HEK293 (cell line): ENCODE measurements around the gene CALCOCO2.
A peak's percentile ranks its signal among the peaks of the same experiment; 100 is the strongest.

Experiments used
- CTCF ChIA-PET: fragments of 350-600 bp; formaldehyde crosslinking; extraction: SDS; loops from one replicate; lab custom pipeline; 2021; ENCODE audit warnings: antibody characterized with exemption; lab: Yijun Ruan, JAX
- POLR2A ChIA-PET: fragments of 300-600 bp; formaldehyde crosslinking; extraction: SDS; loops from one replicate; lab custom pipeline; 2020; ENCODE audit warnings: antibody characterized with exemption, inconsistent platforms; lab: Yijun Ruan, JAX
- H3K27ac ChIP-seq: fragments of 200-500 bp; sonication (Bioruptor generic); 2 replicates; pipeline ENCODE4 v1.5.1; 2014; ENCODE audit warnings: low read depth, low read length, control low read depth, inconsistent platforms; ENCODE audit errors: extremely low read depth
- H3K36me3 ChIP-seq, 2 experiments: fragments of 200-500 bp in 1 of 2; sonication (Bioruptor generic) in 1 of 2; 1 replicate in 1 of 2; 2 replicates in 1 of 2; pipeline ENCODE4 v1.5.1; 2014 to 2017; ENCODE audit warnings: inconsistent platforms in 2 of 2, low read length in 2 of 2; ENCODE audit not compliant: control insufficient read depth in 2 of 2, insufficient read depth in 1 of 2
- H3K4me1 ChIP-seq: fragments of 200-500 bp; sonication (Bioruptor generic); 2 replicates; pipeline ENCODE4 v1.5.1; 2014; ENCODE audit warnings: mild to moderate bottlenecking, low read length, inconsistent platforms; ENCODE audit not compliant: control insufficient read depth, insufficient read depth
- H3K4me3 ChIP-seq: 2 replicates; pipeline ENCODE4 v1.5.1; 2011; ENCODE audit warnings: low read depth, mild to moderate bottlenecking, control low read depth, low read length, moderate library complexity
- H3K9me3 ChIP-seq: fragments of 200-500 bp; sonication (Bioruptor generic); 2 replicates; pipeline ENCODE4 v1.5.1; 2014; ENCODE audit warnings: low read depth, low read length, inconsistent platforms; ENCODE audit not compliant: control insufficient read depth, insufficient read depth
- FEZF1 ChIP-seq: fragments of 450-650 bp; formaldehyde crosslinking; IDR thresholded peaks from 2 replicates; pipeline ENCODE4 v1.5.1; 2016; ENCODE audit warnings: missing biosample characterization, missing genetic modification characterization
- MYNN ChIP-seq: fragments of 450-650 bp; formaldehyde crosslinking; IDR thresholded peaks from 2 replicates; pipeline ENCODE4 v1.5.1; 2016; ENCODE audit warnings: missing biosample characterization, missing genetic modification characterization, borderline replicate concordance
- OVOL3 ChIP-seq: fragments of 450-650 bp; formaldehyde crosslinking; IDR thresholded peaks from 2 replicates; pipeline ENCODE4 v1.5.1; 2016; ENCODE audit warnings: missing biosample characterization, missing genetic modification characterization
- PRDM10 ChIP-seq: fragments of 450-650 bp; formaldehyde crosslinking; IDR thresholded peaks from 2 replicates; pipeline ENCODE4 v1.5.1; 2016; ENCODE audit warnings: missing biosample characterization, missing genetic modification characterization
- ZBTB48 ChIP-seq: fragments of 450-650 bp; formaldehyde crosslinking; IDR thresholded peaks from 2 replicates; pipeline ENCODE4 v1.5.1; 2016; ENCODE audit warnings: missing biosample characterization, missing genetic modification characterization
- ZFHX2 ChIP-seq: fragments of 450-650 bp; formaldehyde crosslinking; conservative IDR thresholded peaks from 2 replicates; pipeline ENCODE4 v1.5.1; 2016; ENCODE audit warnings: missing biosample characterization, missing genetic modification characterization
- ZIC2 ChIP-seq: fragments of 450-650 bp; formaldehyde crosslinking; IDR thresholded peaks from 2 replicates; pipeline ENCODE4 v1.5.1; 2016; ENCODE audit warnings: missing biosample characterization, missing genetic modification characterization
- ZNF174 ChIP-seq: fragments of 450-650 bp; formaldehyde crosslinking; IDR thresholded peaks from 2 replicates; pipeline ENCODE4 v1.5.0; 2017; ENCODE audit warnings: missing biosample characterization, mild to moderate bottlenecking, missing genetic modification characterization
- ZNF2 ChIP-seq: fragments of 450-650 bp; formaldehyde crosslinking; IDR thresholded peaks from 2 replicates; pipeline ENCODE4 v1.5.1; 2016; ENCODE audit warnings: missing biosample characterization, missing genetic modification characterization
- ZNF202 ChIP-seq: fragments of 450-650 bp; formaldehyde crosslinking; IDR thresholded peaks from 2 replicates; pipeline ENCODE4 v1.5.1; 2016; ENCODE audit warnings: missing biosample characterization, missing genetic modification characterization, borderline replicate concordance
- ZNF311 ChIP-seq: fragments of 450-650 bp; formaldehyde crosslinking; IDR thresholded peaks from 2 replicates; pipeline ENCODE4 v1.5.1; 2017; ENCODE audit warnings: missing biosample characterization, missing genetic modification characterization, borderline replicate concordance
- ZNF335 ChIP-seq: fragments of 450-650 bp; formaldehyde crosslinking; conservative IDR thresholded peaks from 2 replicates; pipeline ENCODE4 v1.5.1; 2016; ENCODE audit warnings: missing biosample characterization, missing genetic modification characterization
- ZNF398 ChIP-seq: fragments of 450-650 bp; formaldehyde crosslinking; IDR thresholded peaks from 2 replicates; pipeline ENCODE4 v1.5.1; 2017; ENCODE audit warnings: missing biosample characterization, missing genetic modification characterization
- ZNF416 ChIP-seq: fragments of 450-650 bp; formaldehyde crosslinking; IDR thresholded peaks from 2 replicates; pipeline ENCODE4 v1.5.1; 2016; ENCODE audit warnings: missing biosample characterization, missing genetic modification characterization
- ZNF423 ChIP-seq: fragments of 450-650 bp; formaldehyde crosslinking; IDR thresholded peaks from 2 replicates; pipeline ENCODE4 v1.5.1; 2016; ENCODE audit warnings: missing biosample characterization, missing genetic modification characterization
- ZNF530 ChIP-seq: fragments of 450-650 bp; formaldehyde crosslinking; IDR thresholded peaks from 2 replicates; pipeline ENCODE4 v1.5.1; 2016; ENCODE audit warnings: low read depth, missing biosample characterization, missing genetic modification characterization
- ZNF571 ChIP-seq: fragments of 450-650 bp; formaldehyde crosslinking; IDR thresholded peaks from 2 replicates; pipeline ENCODE4 v1.5.0; 2017; ENCODE audit warnings: missing biosample characterization, missing genetic modification characterization
- ZNF610 ChIP-seq: fragments of 450-650 bp; formaldehyde crosslinking; IDR thresholded peaks from 2 replicates; pipeline ENCODE4 v1.5.1; 2016; ENCODE audit warnings: missing biosample characterization, missing genetic modification characterization, borderline replicate concordance
- ZNF707 ChIP-seq: fragments of 450-650 bp; formaldehyde crosslinking; IDR thresholded peaks from 2 replicates; pipeline ENCODE4 v1.5.1; 2016; ENCODE audit warnings: missing biosample characterization, missing genetic modification characterization
- ZNF776 ChIP-seq: fragments of 450-650 bp; formaldehyde crosslinking; IDR thresholded peaks from 2 replicates; pipeline ENCODE4 v1.5.0; 2017; ENCODE audit warnings: missing biosample characterization, missing genetic modification characterization, borderline replicate concordance
- ZNF785 ChIP-seq: fragments of 450-650 bp; formaldehyde crosslinking; IDR thresholded peaks from 2 replicates; pipeline ENCODE4 v1.5.1; 2016; ENCODE audit warnings: missing biosample characterization, missing genetic modification characterization
- TF ChIP-seq, protein P1 (sequence below): fragments of 450-650 bp; IDR thresholded peaks from 2 replicates; pipeline ENCODE4 v1.5.1; 2018; ENCODE audit warnings: missing biosample characterization, missing genetic modification characterization
- TF ChIP-seq, protein P2 (sequence below): fragments of 450-650 bp; formaldehyde crosslinking; IDR thresholded peaks from 2 replicates; pipeline ENCODE4 v1.5.1; 2016; ENCODE audit warnings: missing biosample characterization, missing genetic modification characterization, low read depth

The CALCOCO2 gene

DNA sequence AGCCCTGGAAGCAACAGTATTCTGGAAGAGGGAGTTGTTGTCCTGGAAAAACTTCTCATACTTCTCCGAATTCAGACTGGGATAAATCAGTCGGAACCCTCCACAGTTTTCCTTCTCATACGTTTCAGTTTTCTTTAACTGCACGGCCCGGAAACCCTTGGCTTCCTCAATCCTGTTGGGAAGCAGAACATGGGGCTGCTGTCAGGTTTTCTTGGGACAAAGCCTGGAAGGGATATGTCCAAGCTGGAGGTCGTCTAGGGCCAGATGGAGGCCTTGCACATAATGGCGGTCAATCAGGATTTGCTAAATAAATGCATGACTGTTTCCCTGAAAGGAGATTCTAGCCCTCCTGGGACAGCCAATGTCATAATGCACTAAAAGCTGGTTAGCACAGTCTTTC, 43.0 kb upstream of the CALCOCO2 start (continued):
- TF ChIP-seq ZNF174 (tag by site-specific recombination) (no peak), PRDM10 (tag by site-specific recombination) (no peak), ZNF202 (no peak), ZNF530 (tag by site-specific recombination) (no peak), ZNF423 (no peak), ZFHX2 (tag by site-specific recombination) (no peak), ZNF571 (tag by site-specific recombination) (no peak)

DNA sequence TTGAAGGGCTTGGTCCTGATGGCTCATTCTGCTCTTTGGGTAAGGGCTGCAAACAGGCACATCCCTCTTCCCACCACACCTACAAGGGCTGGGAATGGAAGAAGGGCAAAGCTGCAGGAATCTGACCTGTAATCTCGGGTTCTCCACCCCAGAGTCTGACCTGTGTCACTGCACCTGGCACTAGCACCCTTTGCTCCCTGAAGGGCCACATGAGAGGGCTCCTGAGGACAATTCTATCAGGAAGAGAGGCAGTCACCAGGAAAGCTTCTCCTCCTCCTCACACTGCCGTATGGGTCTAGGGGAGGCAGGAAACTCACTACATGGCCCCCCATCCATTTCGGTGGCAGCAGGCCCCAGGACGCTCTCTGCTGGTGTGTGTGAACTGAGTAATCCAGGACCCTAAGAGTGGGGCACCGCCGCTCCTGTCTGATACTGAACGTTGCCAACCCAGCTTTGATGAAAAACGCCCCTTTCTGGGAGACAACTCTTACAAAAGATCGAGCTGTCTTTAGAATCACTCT, 40.2 kb upstream of the CALCOCO2 start:
- Histone ChIP-seq H3K4me1 (no peaks in the 10 kb centered on the region), H3K9me3 (no peaks in the 10 kb centered on the region), H3K36me3 (no peaks in the 10 kb centered on the region), H3K27ac (no peak overlapping the region), H3K4me3 (no peak overlapping the region)
- CTCF ChIA-PET = interaction anchor here (0.6 to 14.1 kb wide), 56 partner anchors 8 to 766 kb away, joined by 3 to 299 read pairs (median 4); partner anchors contain the start of genes ATP5MC1, HOXB13, HOXB9 and PRAC1
- TF ChIP-seq ZNF610 (no peak), ZNF335 (0 out of 2 replicates have a peak, but pooled peaks have one; percentile 43)
- POLR2A ChIA-PET = interaction anchor here (0.5 to 1.3 kb wide), 3 partner anchors 27 to 112 kb away, joined by 3 to 8 read pairs (median 5); no protein-coding TSS in a partner anchor

- Histone ChIP-seq H3K9me3 (no peaks in the 10 kb centered on the region), H3K27ac (no peak overlapping the region), H3K4me3 (no peak overlapping the region), H3K36me3 (no peaks in the 10 kb centered on the region), H3K4me1 (no peaks in the 10 kb centered on the region)
- CTCF ChIA-PET = interaction anchor here (0.5 to 14.1 kb wide), 58 partner anchors 9 to 765 kb away, joined by 3 to 299 read pairs (median 4); partner anchors contain the start of genes ATP5MC1, HOXB13, HOXB9 and PRAC1
- POLR2A ChIA-PET = interaction anchor here (1.0 to 1.3 kb wide), 2 partner anchors 67 to 113 kb away, joined by 5 to 8 read pairs; no protein-coding TSS in a partner anchor
- TF ChIP-seq ZNF785 (tag by site-specific recombination) (no peak), FEZF1 (tag by site-specific recombination) (no peak), ZNF311 (tag by site-specific recombination) (no peak), MYNN (tag by site-specific recombination) (no peak), ZIC2 (peak; percentile 51), ZNF2 (no peak), ZNF398 (no peak), ZBTB48 (tag by site-specific recombination) (no peak), ZNF707 (no peak), ZNF776 (tag by site-specific recombination) (no peak), OVOL3 (tag by site-specific recombination) (no peak), ZNF416 (tag by site-specific recombination) (no peak), ZNF571 (tag by site-specific recombination) (no peak)
- TF ChIP-seq, protein P1, sequence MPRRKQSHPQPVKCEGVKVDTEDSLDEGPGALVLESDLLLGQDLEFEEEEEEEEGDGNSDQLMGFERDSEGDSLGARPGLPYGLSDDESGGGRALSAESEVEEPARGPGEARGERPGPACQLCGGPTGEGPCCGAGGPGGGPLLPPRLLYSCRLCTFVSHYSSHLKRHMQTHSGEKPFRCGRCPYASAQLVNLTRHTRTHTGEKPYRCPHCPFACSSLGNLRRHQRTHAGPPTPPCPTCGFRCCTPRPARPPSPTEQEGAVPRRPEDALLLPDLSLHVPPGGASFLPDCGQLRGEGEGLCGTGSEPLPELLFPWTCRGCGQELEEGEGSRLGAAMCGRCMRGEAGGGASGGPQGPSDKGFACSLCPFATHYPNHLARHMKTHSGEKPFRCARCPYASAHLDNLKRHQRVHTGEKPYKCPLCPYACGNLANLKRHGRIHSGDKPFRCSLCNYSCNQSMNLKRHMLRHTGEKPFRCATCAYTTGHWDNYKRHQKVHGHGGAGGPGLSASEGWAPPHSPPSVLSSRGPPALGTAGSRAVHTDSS = no peak
- TF ChIP-seq, protein P2, sequence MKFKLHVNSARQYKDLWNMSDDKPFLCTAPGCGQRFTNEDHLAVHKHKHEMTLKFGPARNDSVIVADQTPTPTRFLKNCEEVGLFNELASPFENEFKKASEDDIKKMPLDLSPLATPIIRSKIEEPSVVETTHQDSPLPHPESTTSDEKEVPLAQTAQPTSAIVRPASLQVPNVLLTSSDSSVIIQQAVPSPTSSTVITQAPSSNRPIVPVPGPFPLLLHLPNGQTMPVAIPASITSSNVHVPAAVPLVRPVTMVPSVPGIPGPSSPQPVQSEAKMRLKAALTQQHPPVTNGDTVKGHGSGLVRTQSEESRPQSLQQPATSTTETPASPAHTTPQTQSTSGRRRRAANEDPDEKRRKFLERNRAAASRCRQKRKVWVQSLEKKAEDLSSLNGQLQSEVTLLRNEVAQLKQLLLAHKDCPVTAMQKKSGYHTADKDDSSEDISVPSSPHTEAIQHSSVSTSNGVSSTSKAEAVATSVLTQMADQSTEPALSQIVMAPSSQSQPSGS (tag by site-specific recombination) = no peak
Measured at GRCh38 chr17:48791128-48792032, 39.5 kb upstream of the CALCOCO2 start.
